ENCODE results near the gene SEC63. TPM values are rescaled to one million over a fixed set of nuclear protein-coding genes. Genes with fewer than 3 reads are reported as not detected.

Gene SEC63
- 18.1 to 23.8 TPM (median 22.8 TPM) in 5 replicates for total RNA-seq (2022; extraction: Qiagen RNA extraction)

DNA sequence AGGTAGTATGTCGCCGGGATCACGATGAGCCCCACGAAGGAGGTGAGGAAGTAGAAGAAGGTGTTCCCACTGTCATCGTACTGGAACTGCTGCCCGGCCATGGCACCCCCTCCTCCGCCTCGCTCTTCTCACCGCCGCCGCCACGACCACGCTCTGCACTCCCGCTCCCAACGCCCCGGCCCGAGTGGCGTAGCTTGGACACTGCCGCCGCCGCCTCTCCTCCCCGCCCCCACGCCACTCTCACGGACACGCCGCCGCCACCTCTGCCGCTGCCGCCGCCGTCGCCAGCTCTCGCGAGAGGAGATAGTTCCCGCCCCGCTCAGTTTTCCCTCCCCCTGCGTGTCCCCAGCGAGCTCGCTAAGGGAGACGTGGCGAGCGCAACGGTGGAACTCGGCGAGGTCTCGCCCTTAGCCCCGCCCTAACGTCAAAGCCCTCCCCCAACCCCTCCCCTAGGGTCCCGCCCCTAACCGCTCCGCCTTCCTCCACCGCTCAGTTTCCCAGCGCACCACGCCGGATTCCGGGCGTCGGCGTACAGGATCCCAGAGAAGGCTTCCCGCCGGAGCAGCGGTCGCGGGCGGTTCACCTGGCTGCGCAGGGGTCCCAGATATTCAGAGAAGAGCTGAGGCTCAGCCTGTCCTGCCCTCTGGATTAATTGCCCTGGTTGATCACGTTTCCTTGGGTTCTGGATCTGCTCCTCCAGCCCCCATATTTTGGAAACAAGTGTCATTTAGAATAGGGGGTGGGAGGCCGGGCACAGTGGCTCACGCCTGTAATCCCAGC, at the start of gene SEC63:
Gene SEC63, minus strand, starts transcription at position 300 of the 780 bp plus-strand sequence. Its CDS starts 199 bp downstream, at position 101.

Other genes starting within 250 kb of the SEC63 start
- gene SCML4, start 133.9 kb downstream of the SEC63 start, total RNA-seq (2022; extraction: Qiagen RNA extraction) = not detected in 5 replicates
- 16.0 to 30.3 TPM (median 21.2 TPM) in 5 replicates for gene OSTM1, start 116.5 kb upstream of the SEC63 start, total RNA-seq (2022; extraction: Qiagen RNA extraction)
- gene NR2E1, start 207.8 kb upstream of the SEC63 start, total RNA-seq (2022; extraction: Qiagen RNA extraction) = 0.07 TPM in 1 of 5 replicates, not detected in the others